K562 (cell line): ENCODE measurements around the gene AKAP12. TPM values are rescaled to one million over a fixed set of nuclear protein-coding genes. Genes with fewer than 3 reads are reported as not detected.

Experiments used
- BRD4 ChIP-seq: fragments of 200-600 bp; sonication (generic); IDR thresholded peaks from 2 replicates; pipeline ENCODE4 v1.6.1; 2017; ENCODE audit warnings: inconsistent platforms
- BRF2 ChIP-seq: IDR thresholded peaks from 3 replicates; pipeline ENCODE4 v1.6.1; 2011; ENCODE audit warnings: borderline replicate concordance, mild to moderate bottlenecking; ENCODE audit not compliant: insufficient read length, insufficient read depth
- E2F3 ChIP-seq: fragments of 250-450 bp; sonication (Bioruptor Pico); IDR thresholded peaks from 2 replicates; pipeline ENCODE4 v1.4.0; 2020; ENCODE audit warnings: mild to moderate bottlenecking
- EP400 ChIP-seq: fragments of 450-650 bp; IDR thresholded peaks from 2 replicates; pipeline ENCODE4 v1.6.1; 2017; ENCODE audit warnings: antibody characterized with exemption, mild to moderate bottlenecking, moderate library complexity
- FOXJ3 ChIP-seq: sonication (generic); formaldehyde crosslinking; IDR thresholded peaks from 2 replicates; pipeline ENCODE4 v1.4.0; 2020; ENCODE audit warnings: mild to moderate bottlenecking, missing genetic modification reagents
- GATAD2A ChIP-seq: fragments of 450-650 bp; IDR thresholded peaks from 2 replicates; pipeline ENCODE4 v1.6.1; 2017
- HEY1 ChIP-seq: fragments of 250-450 bp; sonication (Bioruptor Pico); IDR thresholded peaks from 2 replicates; pipeline ENCODE4 v1.5.0; 2020; ENCODE audit warnings: mild to moderate bottlenecking, moderate library complexity, borderline replicate concordance
- KDM5B ChIP-seq: fragments of 200-600 bp; sonication (generic); IDR thresholded peaks from 2 replicates; pipeline ENCODE4 v1.6.1; 2012; ENCODE audit warnings: low read depth, mild to moderate bottlenecking, moderate library complexity, low read length, control low read depth, inconsistent platforms; ENCODE audit not compliant: insufficient replicate concordance
- MYNN ChIP-seq, 2 experiments: sonication (generic); formaldehyde crosslinking in 1 of 2; IDR thresholded peaks; 2 replicates each; pipeline versions ENCODE4 v1.5.0 to v1.6.1; 2016 to 2020; ENCODE audit warnings: antibody characterized with exemption in 1 of 2, missing genetic modification reagents in 1 of 2
- NCOA1 ChIP-seq: fragments of 450-650 bp; IDR thresholded peaks from 2 replicates; pipeline ENCODE4 v1.6.1; 2016; ENCODE audit warnings: low read depth
- PHF8 ChIP-seq: fragments of 200-600 bp; sonication (generic); IDR thresholded peaks from 2 replicates; pipeline ENCODE4 v1.6.1; 2012; ENCODE audit warnings: mixed run types, mild to moderate bottlenecking, inconsistent platforms, low read length, moderate library complexity, borderline replicate concordance
- PTBP1 ChIP-seq: fragments of 200-400 bp; formaldehyde crosslinking; IDR thresholded peaks from 2 replicates; pipeline ENCODE4 v1.6.1; 2017; ENCODE audit warnings: low read depth, low read length
- SIRT6 ChIP-seq: IDR thresholded peaks from one replicate; pipeline ENCODE4 v1.6.1; 2012; ENCODE audit warnings: low read depth, mild to moderate bottlenecking, control low read depth, inconsistent platforms, low read length, moderate library complexity
- SMARCB1 ChIP-seq: IDR thresholded peaks from 2 replicates; pipeline ENCODE4 v1.6.1; 2011; ENCODE audit warnings: improper control_type of control experiment, low read depth; ENCODE audit not compliant: insufficient read length
- SREBF2 ChIP-seq: sonication (generic); formaldehyde crosslinking; IDR thresholded peaks from 2 replicates; pipeline ENCODE4 v1.4.0; 2020; ENCODE audit warnings: mild to moderate bottlenecking, missing genetic modification reagents
- TBP ChIP-seq: optimal IDR thresholded peaks from 2 replicates; pipeline ENCODE3; 2011; ENCODE audit warnings: low read depth, low read length, improper control_type of control experiment
- TFAP4 ChIP-seq: sonication (generic); formaldehyde crosslinking; IDR thresholded peaks from 2 replicates; pipeline ENCODE4 v1.8.0; 2022; ENCODE audit warnings: missing genetic modification reagents, mild to moderate bottlenecking, moderate library complexity, borderline replicate concordance
- XRCC4 ChIP-seq: IDR thresholded peaks from one replicate; pipeline ENCODE4 v1.6.1; 2011; ENCODE audit not compliant: insufficient read depth, insufficient read length; ENCODE audit errors: extremely low read depth
- YY1 ChIP-seq, 3 experiments: IDR thresholded peaks; 2 replicates each; pipeline ENCODE4 v1.6.1; 2011; ENCODE audit warnings: low read length in 2 of 3, mild to moderate bottlenecking in 2 of 3, moderate library complexity in 2 of 3, borderline replicate concordance in 1 of 3, control low read depth in 1 of 3, low read depth in 1 of 3; ENCODE audit not compliant: insufficient read depth in 3 of 3, insufficient replicate concordance in 2 of 3, control insufficient read depth in 1 of 3, insufficient read length in 1 of 3; ENCODE audit errors: extremely low read depth in 1 of 3
- ZBTB33 ChIP-seq: sonication (generic); formaldehyde crosslinking; IDR thresholded peaks from 2 replicates; pipeline ENCODE4 v1.8.1; 2023; ENCODE audit warnings: mild to moderate bottlenecking, missing genetic modification reagents
- ZNF263 ChIP-seq: sonication (generic); formaldehyde crosslinking; IDR thresholded peaks from 2 replicates; pipeline ENCODE4 v1.8.0; 2022; ENCODE audit warnings: mild to moderate bottlenecking, missing genetic modification reagents, borderline replicate concordance
- ZNF41 ChIP-seq: fragments of 250-450 bp; sonication (Bioruptor Pico); conservative IDR thresholded peaks from 2 replicates; pipeline ENCODE4 v1.4.0; 2020; ENCODE audit warnings: mild to moderate bottlenecking
- polyA plus RNA-seq, 8 experiments: library from polyadenylated mRNA; depleted of rRNA in 4 of 8; stranded (reverse) in 5 of 8; unstranded in 3 of 8; fragments of >200 nt; fragmentation: Nextera tagmentation in 2 of 8; fragmentation: Illumina TruSeq in 1 of 8; extraction: Ambion mirVana in 2 of 8; extraction: Trizol in 1 of 8; gene quantifications; 2 replicates each; pipeline versions ENCODE4 v1.2.1 to v1.2.3, GENCODE V29; 2011 to 2014; ENCODE audit warnings: inconsistent platforms in 1 of 8, missing spikeins in 1 of 8
- total RNA-seq, 7 experiments: library from RNA; depleted of rRNA in 6 of 7; stranded (reverse); fragments of >200 nt in 6 of 7; fragmentation: Illumina TruSeq in 2 of 7; extraction: Trizol in 2 of 7; gene quantifications; 2 replicates each; pipeline versions ENCODE4 v1.2.1 to v1.2.3, GENCODE V29; 2011 to 2021; ENCODE audit warnings: low replicate concordance in 1 of 7

The AKAP12 gene
- total and polyA plus RNA-seq, 9 of the 15 experiments (the other 6 are each of a cell fraction or from before 2014, with no cell fraction given), result 0.08 to 2.0 (median 0.62) TPM

DNA sequence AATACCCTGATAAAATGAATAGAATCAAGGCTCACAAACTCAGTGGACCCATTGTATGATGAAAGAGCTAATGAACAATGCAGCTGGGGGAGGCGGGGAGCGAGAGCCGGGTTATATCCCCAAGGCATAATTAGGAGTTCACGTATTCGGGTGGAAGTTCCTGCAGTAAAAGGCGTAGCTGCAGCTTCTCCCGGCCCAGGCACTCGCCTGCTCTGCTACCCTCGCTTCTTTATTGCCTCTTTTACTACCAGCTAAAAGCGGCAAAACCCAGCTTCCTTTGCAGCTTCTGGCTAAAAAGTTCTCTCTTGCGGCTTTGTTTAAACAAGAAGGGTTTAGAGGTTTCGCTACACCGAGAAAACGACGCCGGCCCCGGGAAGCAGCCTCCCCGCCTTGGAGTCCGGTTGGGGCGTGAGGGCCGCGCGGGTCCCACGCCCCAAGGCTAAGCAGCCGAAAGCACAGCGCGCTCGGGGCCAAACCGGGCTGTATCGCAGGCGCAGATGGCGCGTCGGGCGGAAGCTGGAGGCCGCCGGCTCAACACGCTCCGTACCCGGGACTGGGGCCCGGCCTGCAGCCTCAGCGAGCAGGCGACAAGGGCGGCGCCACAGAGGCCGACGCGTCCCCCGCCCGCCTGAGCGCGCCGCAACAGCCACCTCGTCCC is 150.0 kb downstream of the AKAP12 start (continued):
- TF ChIP-seq ZBTB33 (CRISPR knock-in tag) (peak; percentile 46; the same call in 1 of the 2 replicates), XRCC4 (no peak), TFAP4 (CRISPR knock-in tag) (no peak), GATAD2A (no peak), ZNF263 (CRISPR knock-in tag) (no peak), PTBP1 (no peak), YY1 (IDR thresholded peaks at IDR 0.05; ENCODE audit: borderline replicate concordance in 1 of 3, control insufficient read depth in 1 of 3, extremely low read depth in 1 of 3, insufficient read depth in 3 of 3, insufficient read length in 1 of 3, insufficient replicate concordance in 2 of 3, low read depth in 1 of 3, low read length in 2 of 3) (peak in 2 of 3 experiments; percentile 71 to 75), NCOA1 (no peak), SREBF2 (no peak), SIRT6 (no peak), HEY1 (CRISPR knock-in tag) (no peak), FOXJ3 (CRISPR knock-in tag) (no peak), MYNN (IDR thresholded peaks at IDR 0.05) (no peak), MYNN (CRISPR knock-in tag; IDR thresholded peaks at IDR 0.05) (no peak), BRF2 (no peak), KDM5B (peak; percentile 82), PHF8 (peak; percentile 94), ZNF41 (no peak), BRD4 (peak; percentile 89), EP400 (peak; percentile 74; the same call in 1 of the 2 replicates), TBP (peak; percentile 86), SMARCB1 (no peak), E2F3 (CRISPR knock-in tag) (peak; percentile 67; the same call in 1 of the 2 replicates)
